Stimulated activated CD4-positive, alpha-beta T cell treated with anti-CD3 and anti-CD28 coated beads, Interleukin-2, amount 100 ng/mL, for 4 hours (primary cell): Measurements from ENCODE around the gene CRISP1.
"Not testable (repeated sequence)": the region's sequence is repeated elsewhere in the genome, so short reads cannot be mapped to it uniquely, and the experiment has no call there.

Source experiments
- DNase-seq: peaks from one replicate; pipeline ENCODE4 v3.0.0-alpha.2; 2020; ENCODE audit warnings: low read depth

Gene CRISP1

GRCh38 chr6:49839957-49840356 lies 26.4 kb downstream of the CRISP1 start:
- no peak for DNase-seq

GRCh38 chr6:49839162-49839561 lies 27.2 kb downstream of the CRISP1 start:
- no peak for DNase-seq

- no peak for DNase-seq
These were observed 31.2 kb downstream of the CRISP1 start for GRCh38 chr6:49835140-49835539.

- no peak for DNase-seq
These were observed 32.9 kb downstream of the CRISP1 start for GRCh38 chr6:49833386-49833785.

GRCh38 chr6:49826743-49827406 lies 39.5 kb downstream of the CRISP1 start:
- DNase-seq: no peak

- DNase-seq: no peak
These were observed 51.2 kb downstream of the CRISP1 start for GRCh38 chr6:49815166-49815565.

GRCh38 chr6:49813248-49813647 lies 53.1 kb downstream of the CRISP1 start:
- DNase-seq: no peak

GRCh38 chr6:49806145-49806544 lies 60.2 kb downstream of the CRISP1 start:
- no peak for DNase-seq

GRCh38 chr6:49805246-49805645 lies 61.1 kb downstream of the CRISP1 start:
- DNase-seq: no peak

GRCh38 chr6:49801525-49801924 lies 64.8 kb downstream of the CRISP1 start:
- DNase-seq: no peak

GRCh38 chr6:49799090-49799489 lies 67.2 kb downstream of the CRISP1 start:
- DNase-seq: no peak

GRCh38 chr6:49796842-49797455 lies 69.4 kb downstream of the CRISP1 start:
- not testable (repeated sequence) for DNase-seq

- DNase-seq: no peak
These were observed 76.0 kb downstream of the CRISP1 start for GRCh38 chr6:49790341-49790740.

GRCh38 chr6:49787176-49787575 lies 79.2 kb downstream of the CRISP1 start, which contains the start of gene PGK2:
PGK2 (minus strand) TSS chr6:49787285; CDS start chr6:49787187, 98 bp downstream.
- no peak for DNase-seq

- DNase-seq: no peak
These were observed 82.1 kb downstream of the CRISP1 start for GRCh38 chr6:49784272-49784671.
